ENCODE measurements around the gene CAPN14.

- TF ChIP-seq, protein P1, sequence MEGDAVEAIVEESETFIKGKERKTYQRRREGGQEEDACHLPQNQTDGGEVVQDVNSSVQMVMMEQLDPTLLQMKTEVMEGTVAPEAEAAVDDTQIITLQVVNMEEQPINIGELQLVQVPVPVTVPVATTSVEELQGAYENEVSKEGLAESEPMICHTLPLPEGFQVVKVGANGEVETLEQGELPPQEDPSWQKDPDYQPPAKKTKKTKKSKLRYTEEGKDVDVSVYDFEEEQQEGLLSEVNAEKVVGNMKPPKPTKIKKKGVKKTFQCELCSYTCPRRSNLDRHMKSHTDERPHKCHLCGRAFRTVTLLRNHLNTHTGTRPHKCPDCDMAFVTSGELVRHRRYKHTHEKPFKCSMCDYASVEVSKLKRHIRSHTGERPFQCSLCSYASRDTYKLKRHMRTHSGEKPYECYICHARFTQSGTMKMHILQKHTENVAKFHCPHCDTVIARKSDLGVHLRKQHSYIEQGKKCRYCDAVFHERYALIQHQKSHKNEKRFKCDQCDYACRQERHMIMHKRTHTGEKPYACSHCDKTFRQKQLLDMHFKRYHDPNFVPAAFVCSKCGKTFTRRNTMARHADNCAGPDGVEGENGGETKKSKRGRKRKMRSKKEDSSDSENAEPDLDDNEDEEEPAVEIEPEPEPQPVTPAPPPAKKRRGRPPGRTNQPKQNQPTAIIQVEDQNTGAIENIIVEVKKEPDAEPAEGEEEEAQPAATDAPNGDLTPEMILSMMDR (IDR thresholded peaks at IDR 0.05) = 0 out of 2 replicates have a peak, but pooled peaks have one; percentile 11
- TF ChIP-seq FOXM1 (IDR thresholded peaks at IDR 0.05; ENCODE audit: low read depth) (no peak), POLR2AphosphoS5 (IDR thresholded peaks at IDR 0.05; ENCODE audit: low read depth, low read length) (no peak)
Measured at GRCh38 chr2:31235504-31235902, 18.2 kb upstream of the CAPN14 start.
